ENCODE measurements around the gene OXSR1.
"Not testable (repeated sequence)": the region's sequence is repeated elsewhere in the genome, so short reads cannot be mapped to it uniquely, and the experiment has no call there.

The OXSR1 gene

DNA sequence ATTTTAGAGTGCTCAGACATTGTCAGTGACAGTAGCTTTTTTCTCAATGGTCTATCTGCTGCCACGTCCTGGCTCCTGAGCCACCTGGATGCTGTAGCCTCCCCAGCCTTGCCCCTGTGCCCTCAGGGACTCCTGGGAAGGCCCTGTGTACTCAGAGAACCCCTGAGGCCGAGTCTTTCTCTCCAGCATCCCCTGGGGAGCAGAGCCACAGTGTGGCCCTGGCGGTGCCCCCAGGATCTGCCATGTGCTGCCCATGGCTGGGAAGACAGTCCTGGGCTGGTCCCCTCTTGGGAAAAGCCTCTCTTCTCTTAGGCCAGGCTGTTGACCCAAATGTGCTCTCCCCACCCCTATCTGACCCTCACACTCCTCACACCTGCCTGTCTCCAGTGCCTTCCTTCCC lies 21.8 kb upstream of the OXSR1 start:
- no peak for DNase-seq (ENCODE audit: low read depth)

- no peak for DNase-seq (ENCODE audit: low read depth)
Observed at GRCh38 chr3:38146504-38146903, 18.8 kb upstream of the OXSR1 start.

DNA sequence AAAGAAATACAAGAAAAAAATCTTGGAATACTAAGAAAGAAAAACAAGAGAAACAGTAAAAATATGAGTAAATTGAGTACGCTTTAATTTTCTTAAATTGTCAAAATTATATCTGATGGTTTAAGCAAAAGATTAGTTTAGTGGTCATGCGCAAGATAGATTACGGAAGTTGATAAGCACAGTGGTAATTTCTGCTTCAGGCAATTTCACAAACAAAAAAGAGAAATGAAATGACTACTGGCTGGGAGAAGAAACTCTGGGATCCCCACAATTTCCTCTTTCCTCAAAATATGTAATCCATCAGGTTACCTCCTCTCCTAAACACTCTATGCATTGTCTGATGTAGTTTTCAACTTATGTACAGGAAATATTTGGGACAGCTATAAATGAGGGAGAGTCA lies 17.9 kb upstream of the OXSR1 start:
- no peak for DNase-seq (ENCODE audit: low read depth)

DNA sequence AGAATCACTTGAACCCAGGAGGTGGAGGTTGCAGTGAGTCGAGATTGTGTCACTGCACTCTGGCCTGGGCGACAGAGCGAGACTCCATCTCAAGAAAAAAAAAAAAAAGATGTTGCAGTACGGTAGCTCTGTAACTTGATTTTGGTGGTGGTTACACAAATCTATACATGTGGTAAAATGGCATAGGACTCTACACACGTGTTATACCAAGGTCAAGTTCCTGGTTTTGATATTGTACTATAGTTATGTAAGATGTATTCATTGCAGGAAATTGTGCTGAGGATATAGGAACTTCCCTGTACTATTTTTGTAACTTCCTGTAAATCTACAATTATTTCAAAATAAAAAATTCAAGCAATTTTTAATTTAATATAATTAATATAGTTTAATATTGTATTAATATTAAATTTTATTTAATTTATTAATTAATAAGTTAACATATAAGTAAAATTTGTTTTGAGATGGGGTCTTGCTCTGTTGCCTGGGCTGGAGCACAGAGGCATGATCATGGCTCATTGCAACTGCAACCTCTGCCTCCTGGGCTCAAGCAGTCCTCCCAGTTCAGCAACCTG lies 16.9 kb upstream of the OXSR1 start:
- DNase-seq (ENCODE audit: low read depth): no peak

GRCh38 chr3:38149708-38150107 lies 15.6 kb upstream of the OXSR1 start:
- no peak for DNase-seq (ENCODE audit: low read depth)

DNA sequence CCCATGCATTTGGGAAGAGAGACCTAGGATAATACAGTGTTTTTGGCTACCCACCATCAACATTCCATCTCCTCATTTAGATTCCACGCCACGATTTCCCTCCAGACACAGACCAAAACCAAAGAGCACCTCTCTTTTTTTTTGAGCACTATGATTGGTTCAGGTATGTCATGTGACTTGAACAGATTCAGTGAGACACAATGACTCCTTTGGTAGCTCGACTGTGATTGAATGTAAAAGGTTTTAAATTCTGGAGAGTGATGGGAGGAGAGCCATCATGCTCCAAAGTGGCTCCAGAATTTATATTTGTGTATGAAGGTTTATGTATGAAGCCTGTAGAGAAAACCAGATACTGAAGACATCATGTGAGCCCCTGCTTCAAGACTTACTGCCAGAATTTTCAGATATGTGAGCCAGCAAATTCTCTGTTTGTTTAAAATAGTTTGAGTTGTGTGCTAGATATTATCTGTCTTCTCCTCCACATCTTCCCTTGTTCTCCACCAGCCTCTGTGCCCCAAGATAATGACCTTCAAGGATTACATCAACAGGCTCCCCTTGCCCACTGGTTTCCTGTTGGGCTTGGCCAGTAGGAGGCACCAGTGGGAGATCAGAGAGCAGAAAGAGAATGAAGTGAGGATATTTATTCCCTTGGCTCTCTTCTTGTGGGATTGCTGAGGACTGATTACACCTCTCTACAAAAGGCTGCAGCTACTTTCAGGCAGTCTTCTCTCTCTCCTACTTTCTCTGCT lies 14.4 kb upstream of the OXSR1 start:
- no peak for DNase-seq (ENCODE audit: low read depth)

GRCh38 chr3:38151667-38152265 lies 13.6 kb upstream of the OXSR1 start:
- no peak for DNase-seq (ENCODE audit: low read depth)

- no peak for DNase-seq (ENCODE audit: low read depth)
Observed at GRCh38 chr3:38152609-38153008, 12.7 kb upstream of the OXSR1 start.

GRCh38 chr3:38153221-38153620 lies 12.1 kb upstream of the OXSR1 start:
- DNase-seq (ENCODE audit: low read depth): no peak

DNA sequence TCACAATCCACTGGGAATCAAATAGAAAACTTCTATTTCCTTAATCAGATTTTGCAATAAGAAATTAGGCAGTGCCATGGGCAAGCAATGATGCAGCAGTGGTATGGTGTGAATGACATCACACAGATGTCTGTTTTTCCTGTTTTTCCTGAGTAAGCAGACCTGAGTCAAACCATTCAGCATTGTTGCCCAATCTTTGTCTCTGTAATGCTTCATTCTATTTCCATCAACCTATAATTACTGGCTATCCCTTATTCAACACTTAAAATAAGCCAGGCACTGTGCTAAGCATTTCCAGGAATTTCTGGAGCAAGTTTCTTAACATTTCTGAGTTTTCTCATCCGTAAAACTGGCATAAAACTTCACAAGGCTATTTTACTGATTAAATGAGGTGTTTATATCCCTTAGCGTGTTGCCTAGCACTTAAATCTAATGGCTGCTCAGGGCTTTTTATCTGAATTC lies 11.3 kb upstream of the OXSR1 start:
- no peak for DNase-seq (ENCODE audit: low read depth)

- DNase-seq (ENCODE audit: low read depth): no peak
Observed at GRCh38 chr3:38154625-38155255, 10.6 kb upstream of the OXSR1 start.

DNA sequence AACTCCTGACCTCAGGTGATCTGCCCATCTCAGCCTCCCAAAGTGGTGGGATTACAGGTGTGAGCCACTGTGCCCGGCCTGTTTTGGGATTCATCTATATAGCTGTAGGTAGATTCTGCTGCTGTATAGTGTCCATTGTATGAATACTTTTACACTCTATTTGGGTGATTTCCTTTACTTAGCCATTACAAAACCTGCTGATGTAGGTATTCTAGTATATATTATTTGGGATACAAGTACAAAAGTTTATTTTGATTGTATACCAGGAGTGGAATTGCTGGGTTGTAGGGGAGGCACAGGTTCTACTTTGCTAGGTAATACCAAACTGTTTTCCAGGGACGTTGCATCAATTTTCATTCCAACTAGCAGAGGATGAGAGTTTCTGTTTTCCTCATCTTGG lies 9.5 kb upstream of the OXSR1 start:
- DNase-seq (ENCODE audit: low read depth): no peak

GRCh38 chr3:38157117-38157516 lies 8.2 kb upstream of the OXSR1 start:
- DNase-seq (ENCODE audit: low read depth): no peak

GRCh38 chr3:38157595-38157994 lies 7.7 kb upstream of the OXSR1 start:
- no peak for DNase-seq (ENCODE audit: low read depth)

DNA sequence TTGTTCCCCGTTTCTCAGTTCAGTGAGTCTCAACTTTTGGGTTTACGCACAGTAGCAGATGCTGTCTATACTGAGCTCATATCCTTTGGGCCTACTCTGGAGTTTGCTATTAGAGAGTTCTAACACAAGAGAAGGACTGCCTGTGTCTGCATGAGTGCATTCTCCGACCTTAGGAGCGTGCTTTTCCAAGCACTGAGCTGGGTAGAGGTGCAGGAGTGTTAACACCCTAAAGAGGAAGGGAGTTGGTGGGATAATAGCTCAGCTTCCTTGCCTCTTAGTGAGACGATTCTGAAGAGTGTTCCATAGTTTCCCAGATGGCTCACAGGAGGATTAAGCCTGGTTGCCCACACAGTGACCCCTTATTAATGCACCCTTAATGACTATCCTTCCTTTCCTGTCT lies 6.9 kb upstream of the OXSR1 start:
- DNase-seq (ENCODE audit: low read depth): no peak

DNA sequence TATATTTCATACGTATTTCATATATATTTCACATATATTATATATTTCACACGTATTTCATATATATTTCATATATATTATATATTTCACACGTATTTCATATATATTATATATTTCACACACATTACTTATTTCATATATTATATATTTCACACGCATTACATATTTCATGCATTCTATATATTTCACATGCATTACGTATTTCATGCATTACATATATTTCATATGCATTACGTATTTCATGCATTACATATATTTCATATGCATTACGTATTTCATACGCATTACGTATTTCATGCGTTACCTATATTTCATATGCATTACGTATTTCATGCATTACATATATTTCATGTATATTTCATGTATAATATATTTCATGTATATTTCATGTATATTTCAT lies 4.6 kb upstream of the OXSR1 start:
- not testable (repeated sequence) for DNase-seq (ENCODE audit: low read depth)

DNA sequence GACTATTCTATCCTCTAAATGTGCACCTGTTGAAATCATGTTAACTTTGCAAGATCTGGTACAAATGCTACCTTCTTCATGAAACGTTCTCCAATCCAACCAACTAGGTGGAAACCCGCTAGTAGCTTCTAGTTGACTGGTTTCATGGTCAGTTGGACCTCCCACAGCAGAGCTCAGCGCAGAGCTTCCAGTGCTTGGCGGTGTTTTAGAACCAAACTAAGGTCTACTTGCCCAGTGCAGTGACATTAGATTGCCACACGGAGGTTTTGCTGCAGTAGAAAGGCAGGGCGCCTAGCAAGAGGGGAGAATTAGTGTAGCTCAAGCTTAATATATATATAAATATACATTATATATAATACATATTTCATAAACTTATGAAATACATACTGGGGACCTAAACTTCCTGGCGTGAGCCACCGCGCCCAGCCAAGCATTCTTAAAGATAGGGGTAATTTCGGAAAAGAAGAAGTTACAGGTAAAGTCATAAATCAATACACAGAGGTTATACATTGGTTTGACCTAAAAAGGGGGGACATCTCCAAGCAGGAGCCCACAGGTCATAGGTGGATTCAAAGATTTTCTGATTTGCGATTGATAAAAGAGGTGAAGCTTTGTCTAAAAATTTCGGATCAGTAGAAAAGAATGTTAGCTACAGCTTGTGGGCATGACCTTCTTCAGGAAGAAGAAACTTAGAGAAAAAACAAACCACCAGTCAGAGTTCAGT lies 2.1 kb upstream of the OXSR1 start:
- DNase-seq (ENCODE audit: low read depth): no peak

DNA sequence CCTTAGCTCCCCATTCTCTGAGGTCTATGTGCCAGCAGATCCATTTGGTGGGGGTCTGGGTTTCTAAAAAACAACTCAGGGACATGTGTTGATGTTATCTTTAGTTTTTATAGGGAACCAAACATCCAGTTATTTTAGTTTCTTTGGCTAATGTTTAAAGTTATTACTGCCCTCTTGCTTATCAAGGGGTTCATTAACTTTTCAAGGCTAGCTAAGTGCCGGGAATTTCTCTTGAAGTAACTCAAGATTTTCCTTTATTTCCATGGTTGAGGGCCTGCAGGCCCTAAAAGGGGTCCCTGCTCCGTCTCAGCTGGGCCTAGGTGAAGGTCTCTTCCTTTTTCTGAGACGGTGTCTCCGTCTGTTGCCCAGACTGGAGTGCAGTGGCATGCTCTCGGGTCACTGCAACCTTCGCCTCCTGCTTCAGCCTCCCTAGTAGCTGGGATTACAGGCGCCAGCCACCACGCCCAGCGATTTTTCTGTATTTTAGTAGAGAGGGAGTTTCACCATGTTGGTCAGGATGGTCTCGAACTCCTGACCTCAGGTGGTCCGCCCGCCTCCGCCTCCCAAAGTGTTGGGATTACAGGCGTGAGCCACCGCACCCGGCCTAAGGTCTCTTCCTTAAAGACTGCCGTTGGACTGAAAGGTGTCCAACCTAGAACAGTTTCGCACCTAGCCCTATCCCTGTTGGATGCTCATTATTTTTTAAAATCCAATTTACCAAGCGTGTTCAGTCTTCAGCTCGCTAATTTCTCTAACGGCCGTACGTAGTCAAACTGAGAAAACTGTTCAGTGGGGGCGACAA lies 1.3 kb upstream of the OXSR1 start:
- DNase-seq (ENCODE audit: low read depth): no peak

- no peak for DNase-seq (ENCODE audit: low read depth)
Observed at GRCh38 chr3:38164643-38164951, 740 bp upstream of the OXSR1 start.

GRCh38 chr3:38165722-38166387 lies 518 bp downstream of the OXSR1 start:
- DNase-seq (ENCODE audit: low read depth): no peak

- no peak for DNase-seq (ENCODE audit: low read depth)
Observed at GRCh38 chr3:38167591-38167990, 2.3 kb downstream of the OXSR1 start.
